ENCODE results near the gene GTF2E1.

The GTF2E1 gene

GRCh38 chr3:120778776-120779175 lies 36.2 kb downstream of the GTF2E1 start:
- TF ChIP-seq, protein P1, sequence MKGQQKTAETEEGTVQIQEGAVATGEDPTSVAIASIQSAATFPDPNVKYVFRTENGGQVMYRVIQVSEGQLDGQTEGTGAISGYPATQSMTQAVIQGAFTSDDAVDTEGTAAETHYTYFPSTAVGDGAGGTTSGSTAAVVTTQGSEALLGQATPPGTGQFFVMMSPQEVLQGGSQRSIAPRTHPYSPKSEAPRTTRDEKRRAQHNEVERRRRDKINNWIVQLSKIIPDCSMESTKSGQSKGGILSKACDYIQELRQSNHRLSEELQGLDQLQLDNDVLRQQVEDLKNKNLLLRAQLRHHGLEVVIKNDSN (IDR thresholded peaks at IDR 0.05) = no peak
- TF ChIP-seq EP300 (IDR thresholded peaks at IDR 0.05; ENCODE audit: borderline replicate concordance) (no peak), TEAD4 (IDR thresholded peaks at IDR 0.05) (no peak), NFIC (IDR thresholded peaks at IDR 0.05) (no peak), TCF12 (IDR thresholded peaks at IDR 0.05; ENCODE audit: low read depth) (no peak), RAD21 (IDR thresholded peaks at IDR 0.05; ENCODE audit: low read depth) (no peak), TAF1 (IDR thresholded peaks at IDR 0.05; ENCODE audit: low read depth) (no peak), CREB1 (IDR thresholded peaks at IDR 0.05; ENCODE audit: low read depth) (no peak), EGR1 (IDR thresholded peaks at IDR 0.05) (no peak)
- TF ChIP-seq, protein P2, sequence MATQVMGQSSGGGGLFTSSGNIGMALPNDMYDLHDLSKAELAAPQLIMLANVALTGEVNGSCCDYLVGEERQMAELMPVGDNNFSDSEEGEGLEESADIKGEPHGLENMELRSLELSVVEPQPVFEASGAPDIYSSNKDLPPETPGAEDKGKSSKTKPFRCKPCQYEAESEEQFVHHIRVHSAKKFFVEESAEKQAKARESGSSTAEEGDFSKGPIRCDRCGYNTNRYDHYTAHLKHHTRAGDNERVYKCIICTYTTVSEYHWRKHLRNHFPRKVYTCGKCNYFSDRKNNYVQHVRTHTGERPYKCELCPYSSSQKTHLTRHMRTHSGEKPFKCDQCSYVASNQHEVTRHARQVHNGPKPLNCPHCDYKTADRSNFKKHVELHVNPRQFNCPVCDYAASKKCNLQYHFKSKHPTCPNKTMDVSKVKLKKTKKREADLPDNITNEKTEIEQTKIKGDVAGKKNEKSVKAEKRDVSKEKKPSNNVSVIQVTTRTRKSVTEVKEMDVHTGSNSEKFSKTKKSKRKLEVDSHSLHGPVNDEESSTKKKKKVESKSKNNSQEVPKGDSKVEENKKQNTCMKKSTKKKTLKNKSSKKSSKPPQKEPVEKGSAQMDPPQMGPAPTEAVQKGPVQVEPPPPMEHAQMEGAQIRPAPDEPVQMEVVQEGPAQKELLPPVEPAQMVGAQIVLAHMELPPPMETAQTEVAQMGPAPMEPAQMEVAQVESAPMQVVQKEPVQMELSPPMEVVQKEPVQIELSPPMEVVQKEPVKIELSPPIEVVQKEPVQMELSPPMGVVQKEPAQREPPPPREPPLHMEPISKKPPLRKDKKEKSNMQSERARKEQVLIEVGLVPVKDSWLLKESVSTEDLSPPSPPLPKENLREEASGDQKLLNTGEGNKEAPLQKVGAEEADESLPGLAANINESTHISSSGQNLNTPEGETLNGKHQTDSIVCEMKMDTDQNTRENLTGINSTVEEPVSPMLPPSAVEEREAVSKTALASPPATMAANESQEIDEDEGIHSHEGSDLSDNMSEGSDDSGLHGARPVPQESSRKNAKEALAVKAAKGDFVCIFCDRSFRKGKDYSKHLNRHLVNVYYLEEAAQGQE (IDR thresholded peaks at IDR 0.05; ENCODE audit: low read depth) = no peak
- TF ChIP-seq, protein P3, sequence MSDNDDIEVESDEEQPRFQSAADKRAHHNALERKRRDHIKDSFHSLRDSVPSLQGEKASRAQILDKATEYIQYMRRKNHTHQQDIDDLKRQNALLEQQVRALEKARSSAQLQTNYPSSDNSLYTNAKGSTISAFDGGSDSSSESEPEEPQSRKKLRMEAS (IDR thresholded peaks at IDR 0.05) = no peak

GRCh38 chr3:120780977-120781376 lies 38.4 kb downstream of the GTF2E1 start:
- TF ChIP-seq FOXM1 (IDR thresholded peaks at IDR 0.05; ENCODE audit: borderline replicate concordance, low read depth) (no peak), NFIC (IDR thresholded peaks at IDR 0.05) (no peak), CREB1 (IDR thresholded peaks at IDR 0.05; ENCODE audit: low read depth) (no peak)
- TF ChIP-seq, protein P2 (IDR thresholded peaks at IDR 0.05; ENCODE audit: low read depth) = no peak

GRCh38 chr3:120785832-120786231 lies 43.3 kb downstream of the GTF2E1 start:
- TF ChIP-seq TEAD4 (IDR thresholded peaks at IDR 0.05) = peak; percentile 38; the same call in 1 of the 2 replicates

GRCh38 chr3:120791010-120791409 lies 48.5 kb downstream of the GTF2E1 start:
- TF ChIP-seq EGR1 (IDR thresholded peaks at IDR 0.05) (no peak), TAF1 (IDR thresholded peaks at IDR 0.05; ENCODE audit: low read depth) (no peak), TCF12 (IDR thresholded peaks at IDR 0.05; ENCODE audit: low read depth) (no peak), YY1 (IDR thresholded peaks at IDR 0.05; ENCODE audit: low read depth) (no peak), NFIC (IDR thresholded peaks at IDR 0.05) (no peak), FOXM1 (IDR thresholded peaks at IDR 0.05; ENCODE audit: borderline replicate concordance, low read depth) (no peak), EP300 (IDR thresholded peaks at IDR 0.05; ENCODE audit: borderline replicate concordance) (no peak), CEBPB (IDR thresholded peaks at IDR 0.05) (no peak), TEAD4 (IDR thresholded peaks at IDR 0.05) (no peak), RAD21 (IDR thresholded peaks at IDR 0.05; ENCODE audit: low read depth) (no peak), ZBTB7A (IDR thresholded peaks at IDR 0.05; ENCODE audit: low read depth) (no peak), CREB1 (IDR thresholded peaks at IDR 0.05; ENCODE audit: low read depth) (no peak)
- TF ChIP-seq, protein P1 (IDR thresholded peaks at IDR 0.05) = no peak
- TF ChIP-seq, protein P3 (IDR thresholded peaks at IDR 0.05) = no peak
- TF ChIP-seq, protein P2 (IDR thresholded peaks at IDR 0.05; ENCODE audit: low read depth) = no peak

DNA sequence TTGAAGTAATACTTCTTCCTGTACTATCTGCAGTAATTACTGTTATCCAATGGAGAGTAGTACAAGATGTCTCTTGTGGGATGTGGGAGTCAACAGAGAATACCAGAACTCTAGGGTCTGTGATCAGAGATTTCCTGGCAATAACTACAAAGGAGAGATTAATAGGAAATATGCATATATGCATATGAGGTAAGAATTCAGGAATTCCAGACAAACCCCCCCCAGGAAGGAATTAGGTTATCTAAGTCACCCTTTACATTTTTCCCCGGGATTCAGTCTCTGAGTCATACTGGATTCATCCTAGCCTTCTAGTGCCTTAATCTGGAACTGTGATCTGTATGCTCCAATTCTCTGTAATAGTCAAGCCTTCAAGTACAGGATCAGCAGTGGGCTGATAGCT lies 49.4 kb downstream of the GTF2E1 start:
- TF ChIP-seq, protein P2 (IDR thresholded peaks at IDR 0.05; ENCODE audit: low read depth) = no peak
- TF ChIP-seq CREB1 (IDR thresholded peaks at IDR 0.05; ENCODE audit: low read depth) = no peak
- no peak for TF ChIP-seq TCF12 (IDR thresholded peaks at IDR 0.05; ENCODE audit: low read depth)
- no peak for TF ChIP-seq RAD21 (IDR thresholded peaks at IDR 0.05; ENCODE audit: low read depth)
- TF ChIP-seq EP300 (IDR thresholded peaks at IDR 0.05; ENCODE audit: borderline replicate concordance) = no peak
- no peak for TF ChIP-seq FOXM1 (IDR thresholded peaks at IDR 0.05; ENCODE audit: borderline replicate concordance, low read depth)
- TF ChIP-seq TAF1 (IDR thresholded peaks at IDR 0.05; ENCODE audit: low read depth) = no peak
- TF ChIP-seq, protein P1 (IDR thresholded peaks at IDR 0.05) = no peak
- no peak for TF ChIP-seq CEBPB (IDR thresholded peaks at IDR 0.05)
- no peak for TF ChIP-seq TEAD4 (IDR thresholded peaks at IDR 0.05)
- no peak for TF ChIP-seq NFIC (IDR thresholded peaks at IDR 0.05)
